GM12872 (cell line): ENCODE data around the gene PRDM16.

Source experiments
- TF ChIP-seq, protein P1 (sequence below): IDR thresholded peaks from 3 replicates; pipeline ENCODE4 v1.5.1; 2011; ENCODE audit warnings: low read depth, mild to moderate bottlenecking, low read length, moderate library complexity; ENCODE audit not compliant: insufficient read depth

Gene PRDM16

DNA sequence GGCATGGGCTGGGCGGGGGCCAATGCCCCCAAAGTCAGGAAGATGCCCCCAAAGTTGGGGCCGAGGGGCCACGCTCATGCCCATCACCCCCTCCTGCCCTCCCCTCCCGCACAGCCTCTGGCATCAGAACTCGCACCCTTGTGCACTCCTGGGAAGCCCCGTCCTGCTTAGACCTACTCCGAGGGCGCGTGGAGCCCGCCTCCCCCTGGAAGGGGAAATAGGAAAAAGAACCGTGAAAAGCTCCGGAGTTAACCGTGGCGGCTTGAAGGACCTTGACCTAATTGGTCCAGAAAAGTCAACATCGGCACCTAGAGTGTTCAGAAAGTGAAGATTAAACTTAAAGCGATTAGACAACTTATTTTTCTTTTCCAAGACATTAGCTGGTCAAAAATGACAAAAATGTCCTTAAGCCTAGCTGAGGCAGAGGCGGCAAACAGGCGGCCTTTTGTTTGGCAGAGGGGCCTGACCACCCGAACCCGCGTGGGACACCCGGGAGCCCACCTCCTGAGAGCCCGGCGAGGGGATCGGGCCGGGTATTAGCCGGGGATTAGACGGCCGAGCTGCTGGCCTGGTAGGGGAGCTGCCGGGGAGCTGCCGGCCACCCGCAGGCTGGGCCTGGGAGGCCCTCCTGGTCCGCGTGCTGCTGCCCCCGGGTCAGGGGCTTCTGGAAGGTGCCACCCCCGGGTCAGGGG lies 65.5 kb downstream of the PRDM16 start:
- TF ChIP-seq, protein P1, sequence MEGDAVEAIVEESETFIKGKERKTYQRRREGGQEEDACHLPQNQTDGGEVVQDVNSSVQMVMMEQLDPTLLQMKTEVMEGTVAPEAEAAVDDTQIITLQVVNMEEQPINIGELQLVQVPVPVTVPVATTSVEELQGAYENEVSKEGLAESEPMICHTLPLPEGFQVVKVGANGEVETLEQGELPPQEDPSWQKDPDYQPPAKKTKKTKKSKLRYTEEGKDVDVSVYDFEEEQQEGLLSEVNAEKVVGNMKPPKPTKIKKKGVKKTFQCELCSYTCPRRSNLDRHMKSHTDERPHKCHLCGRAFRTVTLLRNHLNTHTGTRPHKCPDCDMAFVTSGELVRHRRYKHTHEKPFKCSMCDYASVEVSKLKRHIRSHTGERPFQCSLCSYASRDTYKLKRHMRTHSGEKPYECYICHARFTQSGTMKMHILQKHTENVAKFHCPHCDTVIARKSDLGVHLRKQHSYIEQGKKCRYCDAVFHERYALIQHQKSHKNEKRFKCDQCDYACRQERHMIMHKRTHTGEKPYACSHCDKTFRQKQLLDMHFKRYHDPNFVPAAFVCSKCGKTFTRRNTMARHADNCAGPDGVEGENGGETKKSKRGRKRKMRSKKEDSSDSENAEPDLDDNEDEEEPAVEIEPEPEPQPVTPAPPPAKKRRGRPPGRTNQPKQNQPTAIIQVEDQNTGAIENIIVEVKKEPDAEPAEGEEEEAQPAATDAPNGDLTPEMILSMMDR, result no peak

GRCh38 chr1:3135073-3135702 lies 66.2 kb downstream of the PRDM16 start:
- TF ChIP-seq, protein P1, result no peak

- TF ChIP-seq, protein P1, result no peak
These were observed 66.9 kb downstream of the PRDM16 start for GRCh38 chr1:3135744-3136455.

DNA sequence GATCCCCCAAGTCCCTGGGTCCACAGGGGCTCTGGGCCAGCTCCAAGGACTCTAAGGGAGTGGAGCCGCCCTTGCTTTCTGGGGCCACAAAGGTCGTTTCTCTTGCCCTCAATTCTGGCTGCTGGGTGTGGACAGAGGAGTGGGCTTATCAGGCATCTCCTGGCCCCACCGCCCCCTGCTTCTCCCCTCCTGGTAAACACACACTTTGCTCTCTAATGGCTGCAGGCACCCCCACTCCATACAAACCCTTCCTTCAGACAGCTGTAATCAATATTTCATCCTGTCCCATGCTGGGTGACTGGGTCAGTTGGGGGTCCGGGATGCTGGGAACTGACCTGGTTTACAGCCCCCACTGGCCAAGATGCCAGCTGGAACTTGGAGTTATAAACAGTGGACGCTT lies 67.5 kb downstream of the PRDM16 start:
- TF ChIP-seq, protein P1, result no peak

GRCh38 chr1:3137111-3138100 lies 68.4 kb downstream of the PRDM16 start:
- TF ChIP-seq, protein P1, result no peak

DNA sequence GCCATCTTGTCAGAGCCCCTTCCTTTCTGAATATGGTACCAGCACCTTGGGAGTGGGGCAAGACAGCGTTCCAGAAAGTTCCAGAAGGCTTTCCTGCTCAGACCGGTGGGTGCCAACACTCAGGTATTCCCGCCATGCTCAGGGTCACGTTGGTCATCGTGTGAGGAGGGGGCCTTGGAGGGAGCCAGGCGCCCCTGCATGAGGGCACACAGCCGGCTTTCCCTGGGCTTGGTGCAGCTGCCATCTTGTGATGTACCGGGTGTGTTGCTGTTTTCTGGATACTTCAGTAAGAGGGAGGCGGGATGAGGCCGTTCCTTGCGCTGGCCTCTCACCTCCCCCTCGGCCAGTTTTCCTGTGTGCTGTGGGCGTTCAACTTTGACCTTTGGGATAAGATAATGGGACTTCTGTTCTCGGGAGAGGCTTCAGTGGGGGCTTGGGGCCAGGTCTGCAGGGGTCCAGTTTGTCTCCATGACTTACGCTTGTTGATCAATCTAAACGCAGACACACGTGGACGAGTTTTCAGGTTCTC lies 69.7 kb downstream of the PRDM16 start:
- TF ChIP-seq, protein P1, result no peak
